ENCODE data around the gene CALR3. TPM values are rescaled to one million over a fixed set of nuclear protein-coding genes. Genes with fewer than 3 reads are reported as not detected.

CALR3 gene
- total and polyA plus RNA-seq, 10 of the 15 experiments (the other 5 are each of a cell fraction or from before 2014, with no cell fraction given) = 0.05 to 0.45 (median 0.12) TPM; not detected in 2

DNA sequence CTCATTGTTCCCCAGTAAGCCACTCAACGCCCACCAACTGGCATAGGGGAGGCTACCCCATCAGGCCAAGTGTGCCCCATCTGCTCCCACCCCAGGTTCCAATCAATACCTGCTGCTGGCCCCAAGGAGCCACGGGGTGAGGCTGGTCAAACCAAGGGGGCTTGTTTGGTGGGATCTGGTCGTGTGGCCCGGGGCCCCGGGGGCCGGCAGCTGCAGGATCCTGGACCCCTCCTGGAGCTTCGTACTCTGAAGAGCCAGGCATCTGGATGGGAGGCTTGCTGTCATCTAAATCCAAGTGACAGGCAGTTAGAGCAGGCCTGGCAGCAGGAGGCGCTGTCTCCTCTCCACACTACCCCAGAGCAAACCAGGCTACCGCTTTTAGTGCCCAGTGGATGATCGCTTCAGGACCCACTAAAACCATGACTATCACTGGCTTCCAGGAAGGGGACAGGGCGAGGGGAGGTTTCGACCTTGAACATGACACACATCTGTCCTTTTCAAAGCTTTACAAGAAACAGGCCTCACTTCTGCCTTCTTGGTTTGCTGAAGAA lies 32.1 kb upstream of the CALR3 start:
- 86% methylated on average over 12 of the region's 12 CpGs for WGBS (ENCODE audit: insufficient coverage, insufficient replicate concordance, low lambda C conversion rate, missing lambda C conversion rate)
- CTCF ChIA-PET = interaction anchor here (0.6 to 1.8 kb wide), 5 partner anchors 60 to 333 kb away, joined by 3 to 6 read pairs (median 4); no protein-coding TSS in a partner anchor
- H4K20me1 ChIP-seq (ENCODE audit: control insufficient read depth, insufficient read depth) = no peaks in the 10 kb centered on the region
- ATAC-seq (peak; percentile 86), FAIRE-seq (peak; percentile 35), DNase-seq (ENCODE audit: low read depth, low spot score) (no peak)
- BruUV-seq (replicated peaks) = no TSS peak
- H2AFZ ChIP-seq (ENCODE audit: control insufficient read depth, low read depth, low read length) = no peak overlapping the region
- H3K27me3 ChIP-seq (replicated peaks in 1 of 2; ENCODE audit: control insufficient read depth in 2 of 2, insufficient read depth in 2 of 2, low read length in 1 of 2) = no peaks in the 10 kb centered on the region
- no peaks in the 10 kb centered on the region for H3K79me2 ChIP-seq (ENCODE audit: control insufficient read depth, insufficient read depth, low read length)
- no peaks in the 10 kb centered on the region for H3K4me1 ChIP-seq (ENCODE audit: control insufficient read depth, insufficient read depth, low read length)
- H3K9me3 ChIP-seq (replicated peaks; ENCODE audit: control insufficient read depth, insufficient read depth, low read length) = no peaks in the 10 kb centered on the region
- in situ Hi-C loops (cut with MboI) (no loop called here), intact Hi-C loops (cut with micrococcal nuclease; ENCODE audit: unreplicated experiment) (no loop called here)
- POLR2A ChIA-PET = interaction anchor here (0.5 kb wide), 1 partner anchor 122 kb away, joined by 5 read pairs; no protein-coding TSS in a partner anchor
- H3K4me2 ChIP-seq (ENCODE audit: control insufficient read depth, insufficient read depth) = no peak overlapping the region
- SMC1A ChIA-PET (ENCODE audit: uncharacterized antibody, unreplicated experiment) = interaction anchor here (0.7 to 1.8 kb wide), 4 partner anchors 11 to 133 kb away, joined by 3 to 4 read pairs (median 3); partner anchors contain the start of gene TMEM38A
- H3K36me3 ChIP-seq (ENCODE audit: control insufficient read depth in 2 of 2, insufficient read depth in 2 of 2, low read length in 1 of 2) = peaks cover 27 to 71% of the 10 kb centered on the region in 2 experiments
- no peak overlapping the region for H3K4me3 ChIP-seq
- RAD21 ChIA-PET (ENCODE audit: unreplicated experiment) = interaction anchor here (1.2 to 1.4 kb wide), 2 partner anchors 46 to 86 kb away, joined by 3 read pairs; no protein-coding TSS in a partner anchor
- H3K27ac ChIP-seq (ENCODE audit: control insufficient read depth, insufficient read depth) = no peak overlapping the region
- no peak overlapping the region for H3K9ac ChIP-seq (ENCODE audit: control insufficient read depth, insufficient read depth, low read length)
- TF ChIP-seq, protein P1, sequence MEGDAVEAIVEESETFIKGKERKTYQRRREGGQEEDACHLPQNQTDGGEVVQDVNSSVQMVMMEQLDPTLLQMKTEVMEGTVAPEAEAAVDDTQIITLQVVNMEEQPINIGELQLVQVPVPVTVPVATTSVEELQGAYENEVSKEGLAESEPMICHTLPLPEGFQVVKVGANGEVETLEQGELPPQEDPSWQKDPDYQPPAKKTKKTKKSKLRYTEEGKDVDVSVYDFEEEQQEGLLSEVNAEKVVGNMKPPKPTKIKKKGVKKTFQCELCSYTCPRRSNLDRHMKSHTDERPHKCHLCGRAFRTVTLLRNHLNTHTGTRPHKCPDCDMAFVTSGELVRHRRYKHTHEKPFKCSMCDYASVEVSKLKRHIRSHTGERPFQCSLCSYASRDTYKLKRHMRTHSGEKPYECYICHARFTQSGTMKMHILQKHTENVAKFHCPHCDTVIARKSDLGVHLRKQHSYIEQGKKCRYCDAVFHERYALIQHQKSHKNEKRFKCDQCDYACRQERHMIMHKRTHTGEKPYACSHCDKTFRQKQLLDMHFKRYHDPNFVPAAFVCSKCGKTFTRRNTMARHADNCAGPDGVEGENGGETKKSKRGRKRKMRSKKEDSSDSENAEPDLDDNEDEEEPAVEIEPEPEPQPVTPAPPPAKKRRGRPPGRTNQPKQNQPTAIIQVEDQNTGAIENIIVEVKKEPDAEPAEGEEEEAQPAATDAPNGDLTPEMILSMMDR (IDR thresholded peaks at IDR 0.05 in 2 of 3, conservative IDR thresholded peaks at IDR 0.05 in 1 of 3; ENCODE audit: control insufficient read depth in 2 of 3, extremely low read depth in 1 of 3, insufficient read depth in 1 of 3, low read depth in 3 of 3, low read length in 3 of 3) = peak; percentile 61 to 77 (median 68)
- no peak for TF ChIP-seq IKZF2 (IDR thresholded peaks at IDR 0.05)
- TF ChIP-seq, protein P2, sequence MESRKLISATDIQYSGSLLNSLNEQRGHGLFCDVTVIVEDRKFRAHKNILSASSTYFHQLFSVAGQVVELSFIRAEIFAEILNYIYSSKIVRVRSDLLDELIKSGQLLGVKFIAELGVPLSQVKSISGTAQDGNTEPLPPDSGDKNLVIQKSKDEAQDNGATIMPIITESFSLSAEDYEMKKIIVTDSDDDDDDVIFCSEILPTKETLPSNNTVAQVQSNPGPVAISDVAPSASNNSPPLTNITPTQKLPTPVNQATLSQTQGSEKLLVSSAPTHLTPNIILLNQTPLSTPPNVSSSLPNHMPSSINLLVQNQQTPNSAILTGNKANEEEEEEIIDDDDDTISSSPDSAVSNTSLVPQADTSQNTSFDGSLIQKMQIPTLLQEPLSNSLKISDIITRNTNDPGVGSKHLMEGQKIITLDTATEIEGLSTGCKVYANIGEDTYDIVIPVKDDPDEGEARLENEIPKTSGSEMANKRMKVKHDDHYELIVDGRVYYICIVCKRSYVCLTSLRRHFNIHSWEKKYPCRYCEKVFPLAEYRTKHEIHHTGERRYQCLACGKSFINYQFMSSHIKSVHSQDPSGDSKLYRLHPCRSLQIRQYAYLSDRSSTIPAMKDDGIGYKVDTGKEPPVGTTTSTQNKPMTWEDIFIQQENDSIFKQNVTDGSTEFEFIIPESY (IDR thresholded peaks at IDR 0.05) = no peak
- TF ChIP-seq BCL11A (IDR thresholded peaks at IDR 0.05; ENCODE audit: low read depth, low read length) = no peak
- TF ChIP-seq, protein P3, sequence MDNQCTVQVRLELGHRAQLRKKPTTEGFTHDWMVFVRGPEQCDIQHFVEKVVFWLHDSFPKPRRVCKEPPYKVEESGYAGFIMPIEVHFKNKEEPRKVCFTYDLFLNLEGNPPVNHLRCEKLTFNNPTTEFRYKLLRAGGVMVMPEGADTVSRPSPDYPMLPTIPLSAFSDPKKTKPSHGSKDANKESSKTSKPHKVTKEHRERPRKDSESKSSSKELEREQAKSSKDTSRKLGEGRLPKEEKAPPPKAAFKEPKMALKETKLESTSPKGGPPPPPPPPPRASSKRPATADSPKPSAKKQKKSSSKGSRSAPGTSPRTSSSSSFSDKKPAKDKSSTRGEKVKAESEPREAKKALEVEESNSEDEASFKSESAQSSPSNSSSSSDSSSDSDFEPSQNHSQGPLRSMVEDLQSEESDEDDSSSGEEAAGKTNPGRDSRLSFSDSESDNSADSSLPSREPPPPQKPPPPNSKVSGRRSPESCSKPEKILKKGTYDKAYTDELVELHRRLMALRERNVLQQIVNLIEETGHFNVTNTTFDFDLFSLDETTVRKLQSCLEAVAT (IDR thresholded peaks at IDR 0.05) = 0 out of 2 replicates have a peak, but pooled peaks have one; percentile 52
- no peak for TF ChIP-seq ASH2L (IDR thresholded peaks at IDR 0.05; ENCODE audit: borderline replicate concordance, low read depth)
- no peak for TF ChIP-seq SIN3A (IDR thresholded peaks at IDR 0.05; ENCODE audit: low read depth, low read length)
- TF ChIP-seq IRF4 (IDR thresholded peaks at IDR 0.05; ENCODE audit: low read depth, low read length) = no peak
- no peak for TF ChIP-seq GATAD2B (conservative IDR thresholded peaks at IDR 0.05; ENCODE audit: low read depth)
- TF ChIP-seq, protein P4, sequence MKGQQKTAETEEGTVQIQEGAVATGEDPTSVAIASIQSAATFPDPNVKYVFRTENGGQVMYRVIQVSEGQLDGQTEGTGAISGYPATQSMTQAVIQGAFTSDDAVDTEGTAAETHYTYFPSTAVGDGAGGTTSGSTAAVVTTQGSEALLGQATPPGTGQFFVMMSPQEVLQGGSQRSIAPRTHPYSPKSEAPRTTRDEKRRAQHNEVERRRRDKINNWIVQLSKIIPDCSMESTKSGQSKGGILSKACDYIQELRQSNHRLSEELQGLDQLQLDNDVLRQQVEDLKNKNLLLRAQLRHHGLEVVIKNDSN (IDR thresholded peaks at IDR 0.05; ENCODE audit: borderline replicate concordance, extremely low read length, insufficient read depth, low read depth, low read length) = no peak
- peak; percentile 60 for TF ChIP-seq SMC3 (IDR thresholded peaks at IDR 0.05; ENCODE audit: borderline replicate concordance, low read length)
- no peak for TF ChIP-seq TCF12 (IDR thresholded peaks at IDR 0.05; ENCODE audit: low read depth, low read length)
- no peak for TF ChIP-seq HDAC6 (IDR thresholded peaks at IDR 0.05; ENCODE audit: unreplicated experiment)
- TF ChIP-seq HDAC2 (IDR thresholded peaks at IDR 0.05) = no peak

Measured in GM12878 (cell line).